ENCODE measurements around the gene DIAPH2. TPM values are rescaled to one million over a fixed set of nuclear protein-coding genes. Genes with fewer than 3 reads are reported as not detected.

The DIAPH2 gene
- total RNA-seq, 4 donors from 2014 or later: 39.5 to 61.0 (median 56.5) TPM

DNA sequence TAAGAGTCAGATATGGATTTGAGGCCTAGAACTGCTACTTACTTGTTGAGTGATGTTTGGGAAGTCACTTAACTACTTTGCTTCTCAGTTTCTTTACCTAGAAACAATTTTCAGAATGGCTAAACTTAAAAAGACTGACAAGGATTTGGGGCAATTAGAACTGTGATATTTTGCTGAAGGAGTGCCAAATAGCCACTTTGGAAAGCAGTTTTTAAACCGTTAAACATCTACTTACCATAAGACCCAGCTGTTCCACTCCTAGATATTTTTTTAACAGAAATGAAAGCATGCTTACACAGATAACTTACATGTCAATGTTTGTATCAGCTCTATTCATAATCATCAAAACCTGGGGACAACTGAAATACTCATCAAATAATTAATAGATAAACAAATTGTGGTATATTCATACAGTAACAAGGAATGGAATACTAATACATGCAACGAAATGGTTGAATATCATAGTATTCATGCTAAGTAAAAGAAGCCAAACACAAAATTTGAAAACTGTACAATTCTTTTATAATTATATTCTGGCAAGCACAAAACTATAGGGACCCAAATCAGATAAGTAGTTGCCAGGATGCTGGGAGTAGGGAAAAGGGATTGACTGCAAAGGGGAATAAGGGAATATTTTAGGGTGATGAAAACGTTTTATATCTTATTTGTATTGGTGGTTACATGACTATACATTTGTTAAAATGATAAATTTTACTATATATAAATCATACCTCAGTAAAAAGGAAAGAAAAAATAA lies 223.1 kb downstream of the DIAPH2 start:
- no peak for DNase-seq
- H3K27ac ChIP-seq: no peak overlapping the region
- no peak overlapping the region for H3K4me3 ChIP-seq
- TF ChIP-seq EP300 (IDR thresholded peaks at IDR 0.05; ENCODE audit: low read depth) (no peak), POLR2AphosphoS5 (IDR thresholded peaks at IDR 0.05) (no peak), POLR2A (IDR thresholded peaks at IDR 0.05) (no peak), CTCF (IDR thresholded peaks at IDR 0.05) (no peak)
- in situ Hi-C loops (cut with MboI; ENCODE audit: low pct_ligation_motif_present in 1 of 4, low pct_unique_long_range_greater_than_20kb in 1 of 4, low sequenced_read_pairs in 3 of 4): no loop called here
- no peaks in the 10 kb centered on the region for H3K9me3 ChIP-seq
- H3K4me1 ChIP-seq: no peaks in the 10 kb centered on the region
- H3K27me3 ChIP-seq: no peaks in the 10 kb centered on the region
- WGBS, 2 donors (ENCODE audit: low coverage in 1 of 2): 61 to 77% methylated on average over 2 to 3 of the region's 3 CpGs
- H3K36me3 ChIP-seq: no peaks in the 10 kb centered on the region
- intact Hi-C loops (cut with DNase I; ENCODE audit: low total_unique reads): no loop called here

DNA sequence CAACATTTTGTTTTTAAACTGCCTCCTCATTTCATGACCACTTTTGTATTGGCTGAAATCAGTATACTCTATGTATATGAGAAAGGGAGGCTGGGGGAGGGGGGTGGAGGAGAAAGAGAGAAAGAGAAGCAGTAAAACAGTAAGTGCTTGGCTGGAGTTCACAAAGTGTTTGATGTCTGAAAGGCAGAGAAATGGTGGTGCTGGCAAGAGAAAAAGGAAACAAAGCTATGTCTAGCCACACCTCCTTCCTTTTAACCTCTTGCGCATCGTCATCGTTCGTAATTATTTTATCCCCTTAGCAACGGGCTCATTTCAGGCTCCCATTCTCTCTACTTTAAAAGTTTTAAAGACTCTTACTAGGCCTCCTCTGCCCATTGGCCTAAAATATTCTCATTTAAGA lies 224.6 kb downstream of the DIAPH2 start:
- H3K36me3 ChIP-seq: no peaks in the 10 kb centered on the region
- no peaks in the 10 kb centered on the region for H3K9me3 ChIP-seq
- no peak overlapping the region for H3K4me3 ChIP-seq
- H3K27me3 ChIP-seq: no peaks in the 10 kb centered on the region
- 81% methylated on average over 5 of the region's 5 CpGs; no CpG with 5 or more reads in 1 of the 2 donors for WGBS, 2 donors (ENCODE audit: low coverage in 1 of 2)
- TF ChIP-seq POLR2A (IDR thresholded peaks at IDR 0.05) (no peak), CTCF (IDR thresholded peaks at IDR 0.05) (no peak), POLR2AphosphoS5 (IDR thresholded peaks at IDR 0.05) (no peak), EP300 (IDR thresholded peaks at IDR 0.05; ENCODE audit: low read depth) (no peak)
- DNase-seq: no peak
- intact Hi-C loops (cut with DNase I; ENCODE audit: low total_unique reads) (no loop called here), in situ Hi-C loops (cut with MboI; ENCODE audit: low pct_ligation_motif_present in 1 of 4, low pct_unique_long_range_greater_than_20kb in 1 of 4, low sequenced_read_pairs in 3 of 4) (no loop called here)
- H3K27ac ChIP-seq: no peak overlapping the region
- H3K4me1 ChIP-seq: no peaks in the 10 kb centered on the region

- H3K36me3 ChIP-seq: no peaks in the 10 kb centered on the region
- no peaks in the 10 kb centered on the region for H3K4me1 ChIP-seq
- TF ChIP-seq POLR2AphosphoS5 (IDR thresholded peaks at IDR 0.05) (no peak), EP300 (IDR thresholded peaks at IDR 0.05; ENCODE audit: low read depth) (no peak), CTCF (IDR thresholded peaks at IDR 0.05) (no peak), POLR2A (IDR thresholded peaks at IDR 0.05) (no peak)
- in situ Hi-C loops (cut with MboI; ENCODE audit: low pct_ligation_motif_present in 1 of 4, low pct_unique_long_range_greater_than_20kb in 1 of 4, low sequenced_read_pairs in 3 of 4): no loop called here
- H3K9me3 ChIP-seq: no peaks in the 10 kb centered on the region
- no peaks in the 10 kb centered on the region for H3K27me3 ChIP-seq
- intact Hi-C loops (cut with DNase I; ENCODE audit: low total_unique reads): loop anchor here (5.0 kb wide), 1 partner anchor 587 kb away; no protein-coding TSS in a partner anchor
- 78% methylated on average over 2 of the region's 2 CpGs; no CpG with 5 or more reads in 1 of the 2 donors for WGBS, 2 donors (ENCODE audit: low coverage in 1 of 2)
- no peak overlapping the region for H3K27ac ChIP-seq
- no peak overlapping the region for H3K4me3 ChIP-seq
- DNase-seq: no peak
Measured at GRCh38 chrX:96918864-96919263, 234.2 kb downstream of the DIAPH2 start.

- no peaks in the 10 kb centered on the region for H3K27me3 ChIP-seq
- no peaks in the 10 kb centered on the region for H3K36me3 ChIP-seq
- no peaks in the 10 kb centered on the region for H3K9me3 ChIP-seq
- no peak overlapping the region for H3K27ac ChIP-seq
- no peak for TF ChIP-seq CTCF (IDR thresholded peaks at IDR 0.05)
- TF ChIP-seq POLR2A (IDR thresholded peaks at IDR 0.05): no peak
- no peak for TF ChIP-seq EP300 (IDR thresholded peaks at IDR 0.05; ENCODE audit: low read depth)
- no peak overlapping the region for H3K4me3 ChIP-seq
- 85 to 94% methylated on average over 4 of the region's 4 CpGs for WGBS, 2 donors (ENCODE audit: low coverage in 1 of 2)
- intact Hi-C loops (cut with DNase I; ENCODE audit: low total_unique reads) (loop anchor here (5.0 kb wide), 1 partner anchor 587 kb away; no protein-coding TSS in a partner anchor), in situ Hi-C loops (cut with MboI; ENCODE audit: low pct_ligation_motif_present in 1 of 4, low pct_unique_long_range_greater_than_20kb in 1 of 4, low sequenced_read_pairs in 3 of 4) (no loop called here)
- H3K4me1 ChIP-seq: no peaks in the 10 kb centered on the region
- no peak for DNase-seq
Measured at GRCh38 chrX:96919672-96920071, 235.0 kb downstream of the DIAPH2 start.
